CD4-positive, alpha-beta T cell (primary cell): ENCODE data around the gene ZFPM1. TPM values are rescaled to one million over a fixed set of nuclear protein-coding genes. Genes with fewer than 3 reads are reported as not detected.

Experiments
- ATAC-seq: fragments of 200-7000 bp; cut with Tn5 transposase; one replicate; pipeline ENCODE4 v1.10.0; 2022; ENCODE audit warnings: mild to moderate bottlenecking; ENCODE audit not compliant: poor library complexity
- CTCF ChIA-PET: fragments of 350-600 bp; sonication (Branson Sonifier 250); formaldehyde crosslinking; loops from one replicate; lab custom pipeline; 2021; ENCODE audit warnings: antibody characterized with exemption, inconsistent platforms; lab: Charles Lee
- POLR2A ChIA-PET: fragments of 350-600 bp; sonication (Branson Sonifier 250); formaldehyde crosslinking; loops from one replicate; lab custom pipeline; 2021; ENCODE audit warnings: antibody characterized with exemption, inconsistent platforms; lab: Charles Lee
- DNase-seq, 14 experiments: peaks; one replicate each; pipeline ENCODE4 v3.0.0-alpha.2; 2013 to 2020; ENCODE audit warnings: mixed read lengths in 2 of 14
- H3K27ac ChIP-seq, 2 donors: one replicate each; pipeline versions ENCODE4 v1.5.1 to v1.7.0; 2013; ENCODE audit warnings: low read length in 2 of 2, low read depth in 1 of 2, mild to moderate bottlenecking in 1 of 2
- H3K27me3 ChIP-seq, 2 experiments: 1 replicate in 1 of 2; 2 replicates in 1 of 2; pipeline versions ENCODE4 v1.6.1 to v1.7.0; 2013; ENCODE audit warnings: low read length in 2 of 2, control low read depth in 1 of 2, mild to moderate bottlenecking in 1 of 2, moderate library complexity in 1 of 2; ENCODE audit not compliant: insufficient read depth in 2 of 2, control insufficient read depth in 1 of 2
- H3K36me3 ChIP-seq: one replicate; pipeline ENCODE4 v1.6.1; 2013; ENCODE audit warnings: low read length, control low read depth; ENCODE audit not compliant: insufficient read depth
- H3K4me1 ChIP-seq: one replicate; pipeline ENCODE4 v1.6.1; 2013; ENCODE audit warnings: low read length, control low read depth; ENCODE audit not compliant: insufficient read depth
- H3K4me3 ChIP-seq: one replicate; pipeline ENCODE4 v1.5.1; 2013; ENCODE audit warnings: mild to moderate bottlenecking, low read length, moderate library complexity
- H3K9me3 ChIP-seq, 2 experiments: 1 replicate in 1 of 2; 2 replicates in 1 of 2; pipeline versions ENCODE4 v1.6.1 to v1.7.0; 2013; ENCODE audit warnings: low read length in 2 of 2, mild to moderate bottlenecking in 2 of 2, control low read depth in 1 of 2, moderate library complexity in 1 of 2; ENCODE audit not compliant: control insufficient read depth in 1 of 2, insufficient read depth in 1 of 2
- H3K27ac Mint-ChIP-seq: one replicate; pipeline ENCODE4 v1.8.0; 2020; ENCODE audit warnings: mixed read lengths
- H3K27me3 Mint-ChIP-seq: one replicate; pipeline ENCODE4 v1.8.0; 2021; ENCODE audit warnings: mixed read lengths
- H3K36me3 Mint-ChIP-seq: one replicate; pipeline ENCODE4 v1.8.0; 2021; ENCODE audit warnings: low read depth, mixed read lengths
- H3K4me1 Mint-ChIP-seq: one replicate; pipeline ENCODE4 v1.8.0; 2021; ENCODE audit warnings: low read depth, mixed read lengths
- H3K4me3 Mint-ChIP-seq: one replicate; pipeline ENCODE4 v1.8.0; 2020; ENCODE audit warnings: mild to moderate bottlenecking, mixed read lengths
- H3K9me3 Mint-ChIP-seq: one replicate; pipeline ENCODE4 v1.8.0; 2020; ENCODE audit warnings: mixed read lengths
- intact Hi-C, 2 experiments: fragments of 100-400 bp; cut with DNase I in 1 of 2; cut with micrococcal nuclease in 1 of 2; formaldehyde crosslinking; loops; one replicate each; pipeline versions ENCODE4 v1.15.1 to v1.9.0; 2023 to 2025; cut with DNase I, micrococcal nuclease
- total RNA-seq, 174 experiments: library from RNA in 2 of 174; stranded (reverse) in 2 of 174; gene quantifications; one replicate each; pipeline ENCODE4 v1.2.3 and lab custom pipeline; 2021 to 2026
- TF ChIP-seq, protein P1 (sequence below): fragments of 200-600 bp; IDR thresholded peaks from one replicate; pipeline ENCODE4 v1.8.0; 2022; ENCODE audit warnings: antibody characterized with exemption, mild to moderate bottlenecking

The ZFPM1 gene
- total RNA-seq, 2 experiments from 2014 or later, result 22.8 to 24.2 TPM

GRCh38 chr16:88486398-88487123, 33.5 kb downstream of the ZFPM1 start:
- H3K4me1 ChIP-seq, result peaks cover 8% of the 10 kb centered on the region
- ATAC-seq, result no peak
- no peak overlapping the region for H3K4me3 Mint-ChIP-seq
- H3K9me3 ChIP-seq, result no peaks in the 10 kb centered on the region
- H3K4me3 ChIP-seq, result no peak overlapping the region
- TF ChIP-seq, protein P1, sequence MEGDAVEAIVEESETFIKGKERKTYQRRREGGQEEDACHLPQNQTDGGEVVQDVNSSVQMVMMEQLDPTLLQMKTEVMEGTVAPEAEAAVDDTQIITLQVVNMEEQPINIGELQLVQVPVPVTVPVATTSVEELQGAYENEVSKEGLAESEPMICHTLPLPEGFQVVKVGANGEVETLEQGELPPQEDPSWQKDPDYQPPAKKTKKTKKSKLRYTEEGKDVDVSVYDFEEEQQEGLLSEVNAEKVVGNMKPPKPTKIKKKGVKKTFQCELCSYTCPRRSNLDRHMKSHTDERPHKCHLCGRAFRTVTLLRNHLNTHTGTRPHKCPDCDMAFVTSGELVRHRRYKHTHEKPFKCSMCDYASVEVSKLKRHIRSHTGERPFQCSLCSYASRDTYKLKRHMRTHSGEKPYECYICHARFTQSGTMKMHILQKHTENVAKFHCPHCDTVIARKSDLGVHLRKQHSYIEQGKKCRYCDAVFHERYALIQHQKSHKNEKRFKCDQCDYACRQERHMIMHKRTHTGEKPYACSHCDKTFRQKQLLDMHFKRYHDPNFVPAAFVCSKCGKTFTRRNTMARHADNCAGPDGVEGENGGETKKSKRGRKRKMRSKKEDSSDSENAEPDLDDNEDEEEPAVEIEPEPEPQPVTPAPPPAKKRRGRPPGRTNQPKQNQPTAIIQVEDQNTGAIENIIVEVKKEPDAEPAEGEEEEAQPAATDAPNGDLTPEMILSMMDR, result no peak
- ChIA-PET CTCF (no interaction called here), POLR2A (no interaction called here)
- H3K27me3 ChIP-seq, result no peaks in the 10 kb centered on the region
- H3K27me3 Mint-ChIP-seq, result no peaks in the 10 kb centered on the region
- H3K27ac Mint-ChIP-seq, result no peak overlapping the region
- peaks cover 21% of the 10 kb centered on the region for H3K36me3 ChIP-seq
- H3K36me3 Mint-ChIP-seq, result no peaks in the 10 kb centered on the region
- intact Hi-C loops, result no loop called here
- no peaks in the 10 kb centered on the region for H3K4me1 Mint-ChIP-seq
- no peak for DNase-seq
- H3K9me3 Mint-ChIP-seq, result no peaks in the 10 kb centered on the region
- H3K27ac ChIP-seq, result no peak overlapping the region

DNA sequence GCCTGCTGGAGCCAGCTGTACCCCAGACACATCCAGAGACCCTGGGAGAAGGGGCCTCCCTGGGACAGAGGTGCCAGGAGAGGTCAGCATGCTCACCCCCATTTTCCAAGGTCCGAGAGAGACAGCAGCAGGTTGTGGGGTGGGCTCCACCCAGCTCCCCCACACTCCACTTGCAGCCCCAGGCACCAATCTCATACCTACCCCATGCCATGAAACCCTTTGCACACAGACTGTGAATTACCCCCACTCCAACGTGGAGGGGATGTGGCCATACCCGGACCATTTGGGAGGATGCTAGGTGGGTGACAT, 34.0 kb downstream of the ZFPM1 start:
- ATAC-seq (no peak), DNase-seq (no peak)
- ChIA-PET POLR2A (no interaction called here), CTCF (no interaction called here)
- no peak overlapping the region for H3K4me3 Mint-ChIP-seq
- Histone ChIP-seq H3K27me3 (no peaks in the 10 kb centered on the region), H3K27ac (no peak overlapping the region), H3K4me3 (no peak overlapping the region), H3K9me3 (no peaks in the 10 kb centered on the region), H3K36me3 (peaks cover 21% of the 10 kb centered on the region), H3K4me1 (peaks cover 5% of the 10 kb centered on the region)
- H3K9me3 Mint-ChIP-seq, result no peaks in the 10 kb centered on the region
- H3K27me3 Mint-ChIP-seq, result no peaks in the 10 kb centered on the region
- TF ChIP-seq, protein P1, result no peak
- intact Hi-C loops, result no loop called here
- H3K27ac Mint-ChIP-seq, result no peak overlapping the region
- no peaks in the 10 kb centered on the region for H3K36me3 Mint-ChIP-seq
- no peaks in the 10 kb centered on the region for H3K4me1 Mint-ChIP-seq

DNA sequence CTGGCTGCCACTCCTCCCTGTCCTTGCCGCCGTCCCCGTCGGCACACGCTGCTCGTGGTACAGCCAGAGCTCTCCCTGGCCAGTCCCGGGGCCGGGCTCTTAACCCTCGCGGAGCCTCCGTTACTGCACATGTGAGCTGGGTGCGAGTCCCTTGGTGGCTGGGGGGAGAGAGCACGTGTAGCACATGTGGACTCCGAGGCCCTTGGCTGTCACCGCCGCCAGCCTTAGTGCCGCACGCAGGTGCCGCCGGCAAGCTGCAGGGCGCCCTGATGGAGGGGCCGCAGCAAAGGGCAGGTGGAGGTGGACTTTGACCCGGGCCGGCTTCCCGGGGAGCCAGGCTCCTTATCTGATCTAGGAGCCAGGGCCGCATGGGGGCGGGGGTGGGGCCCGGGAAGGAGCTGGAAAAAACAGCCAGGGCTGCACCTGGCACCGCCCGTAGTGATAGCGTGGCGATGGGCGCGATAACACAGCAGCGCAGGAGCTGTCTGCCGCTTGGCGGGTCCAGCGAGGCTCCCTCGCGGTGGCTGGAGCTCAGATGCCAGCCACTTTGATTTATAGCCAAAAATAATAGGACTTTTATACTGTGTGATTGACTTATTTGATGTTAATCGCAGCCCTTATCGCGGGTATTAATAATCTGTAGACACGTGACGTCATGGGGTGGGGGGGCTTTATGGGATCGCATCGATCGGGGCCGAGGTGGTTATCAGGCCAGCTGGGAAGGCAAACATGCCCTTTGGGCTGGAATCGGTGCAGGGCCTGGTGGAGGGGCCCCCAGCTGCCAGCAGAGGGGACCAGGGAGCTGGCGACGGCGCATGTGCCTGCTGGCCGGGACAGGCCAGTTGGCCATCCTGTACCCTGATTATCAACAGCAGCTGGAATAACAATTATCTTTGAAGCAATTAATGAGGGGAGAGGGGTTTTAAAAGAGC, 35.1 kb downstream of the ZFPM1 start:
- POLR2A ChIA-PET, result no interaction called here
- intact Hi-C loops, result no loop called here

More for the DNA sequence above, 35.1 kb downstream of the ZFPM1 start:
- no peaks in the 10 kb centered on the region for H3K36me3 Mint-ChIP-seq
- no peak for ATAC-seq
- H3K27me3 Mint-ChIP-seq, result no peaks in the 10 kb centered on the region
- no peak overlapping the region for H3K4me3 Mint-ChIP-seq
- no peak overlapping the region for H3K27ac Mint-ChIP-seq
- Histone ChIP-seq H3K4me3 (no peak overlapping the region), H3K36me3 (peaks cover 21% of the 10 kb centered on the region), H3K27me3 (no peaks in the 10 kb centered on the region), H3K9me3 (no peaks in the 10 kb centered on the region), H3K27ac (no peak overlapping the region), H3K4me1 (no peaks in the 10 kb centered on the region)
- no peak for DNase-seq
- CTCF ChIA-PET, result no interaction called here
- H3K9me3 Mint-ChIP-seq, result no peaks in the 10 kb centered on the region
- H3K4me1 Mint-ChIP-seq, result no peaks in the 10 kb centered on the region
- TF ChIP-seq, protein P1, result no peak
